Measurements from ENCODE around the gene KDF1. TPM values are rescaled to one million over a fixed set of nuclear protein-coding genes. Genes with fewer than 3 reads are reported as not detected.

KDF1 gene
- polyA plus RNA-seq, 1 of the 3 experiments (the other 2 are of a cell fraction), result not detected

GRCh38 chr1:26984291-26984690 lies 24.0 kb upstream of the KDF1 start:
- Histone ChIP-seq H3K9me3 (no peaks in the 10 kb centered on the region), H3K79me2 (ENCODE audit: insufficient read depth) (no peaks in the 10 kb centered on the region), H3K4me1 (ENCODE audit: control insufficient read depth in 1 of 2, insufficient read depth in 2 of 2, low read depth in 1 of 2, low read length in 1 of 2) (no peaks in the 10 kb centered on the region), H3K4me2 (no peak overlapping the region), H3F3A (replicated peaks; ENCODE audit: insufficient read depth) (peaks cover 9% of the 10 kb centered on the region), H3K27ac (ENCODE audit: low read depth in 2 of 2, low read length in 1 of 2) (no peak overlapping the region), H3K9ac (no peak overlapping the region), H3K27me3 (ENCODE audit: insufficient read depth) (no peaks in the 10 kb centered on the region; the same call in 1 of the 2 replicates), H3K36me3 (replicated peaks in 1 of 2; ENCODE audit: control insufficient read depth in 1 of 2, insufficient read depth in 2 of 2, low read length in 1 of 2) (no peaks in the 10 kb centered on the region), H3K4me3 (ENCODE audit: low read depth in 2 of 2, low read length in 1 of 2) (no peak overlapping the region), H4K20me1 (ENCODE audit: insufficient read depth) (no peaks in the 10 kb centered on the region), H2AFZ (ENCODE audit: low read depth) (no peak overlapping the region), H3K9me2 (no peaks in the 10 kb centered on the region)
- CTCF ChIA-PET, result interaction anchor here (0.5 to 3.4 kb wide), 3 partner anchors 13 to 105 kb away, joined by 3 to 21 read pairs (median 3); no protein-coding TSS in a partner anchor
- POLR2A ChIA-PET, result no interaction called here
- TF ChIP-seq POLR2AphosphoS5 (IDR thresholded peaks at IDR 0.05; ENCODE audit: low read depth, low read length) (no peak), GABPA (IDR thresholded peaks at IDR 0.05; ENCODE audit: low read depth) (no peak), FOSL2 (IDR thresholded peaks at IDR 0.05; ENCODE audit: borderline replicate concordance, low read depth) (no peak), USF1 (IDR thresholded peaks at IDR 0.05; ENCODE audit: borderline replicate concordance, low read depth) (no peak), CHD2 (IDR thresholded peaks at IDR 0.05; ENCODE audit: low read length, partially characterized antibody) (no peak), GATA2 (CRISPR knock-in tag; IDR thresholded peaks at IDR 0.05) (no peak), ELF1 (IDR thresholded peaks at IDR 0.05) (no peak), IRF3 (IDR thresholded peaks at IDR 0.05; ENCODE audit: low read depth, low read length) (no peak), RAD21 (IDR thresholded peaks at IDR 0.05; ENCODE audit: low read length) (no peak), RFX5 (IDR thresholded peaks at IDR 0.05; ENCODE audit: low read length) (no peak), YY1 (IDR thresholded peaks at IDR 0.05; ENCODE audit: low read depth) (no peak), REST (IDR thresholded peaks at IDR 0.05; ENCODE audit: low read depth, low read length) (no peak), SIN3A (IDR thresholded peaks at IDR 0.05; ENCODE audit: borderline replicate concordance, low read depth, low read length) (no peak)
- no peak for DNase-seq
- 56% methylated on average over 8 of the region's 8 CpGs for WGBS (ENCODE audit: low lambda C conversion rate)
